KOPT-K1 (cell line): ENCODE measurements around the gene RELL1.

Source experiments
- H3K27ac ChIP-seq: fragments of 200-600 bp; sonication (generic); 2 replicates; pipeline ENCODE4 v1.5.1; 2016; ENCODE audit warnings: antibody characterized with exemption, mild to moderate bottlenecking, low read depth, low read length; ENCODE audit not compliant: poor library complexity, severe bottlenecking
- H3K36me3 ChIP-seq: fragments of 200-600 bp; sonication (generic); 2 replicates; pipeline ENCODE4 v1.5.1; 2017; ENCODE audit warnings: antibody characterized with exemption, mild to moderate bottlenecking, low read length, moderate library complexity; ENCODE audit not compliant: insufficient read depth
- H3K9me3 ChIP-seq: fragments of 200-600 bp; sonication (generic); 2 replicates; pipeline ENCODE4 v1.5.1; 2017; ENCODE audit warnings: antibody characterized with exemption, low read length, mild to moderate bottlenecking; ENCODE audit not compliant: insufficient read depth, poor library complexity, severe bottlenecking

Gene RELL1

GRCh38 chr4:37710491-37710890 lies 24.3 kb upstream of the RELL1 start:
- no peaks in the 10 kb centered on the region for H3K9me3 ChIP-seq
- no peak overlapping the region for H3K27ac ChIP-seq
- no peaks in the 10 kb centered on the region for H3K36me3 ChIP-seq

GRCh38 chr4:37706032-37706431 lies 19.9 kb upstream of the RELL1 start:
- H3K27ac ChIP-seq = no peak overlapping the region
- no peaks in the 10 kb centered on the region for H3K36me3 ChIP-seq
- H3K9me3 ChIP-seq = no peaks in the 10 kb centered on the region

GRCh38 chr4:37705571-37705970 lies 19.4 kb upstream of the RELL1 start:
- Histone ChIP-seq H3K36me3 (no peaks in the 10 kb centered on the region), H3K9me3 (no peaks in the 10 kb centered on the region), H3K27ac (no peak overlapping the region)

GRCh38 chr4:37699868-37700481 lies 13.8 kb upstream of the RELL1 start:
- no peaks in the 10 kb centered on the region for H3K9me3 ChIP-seq
- H3K27ac ChIP-seq = no peak overlapping the region

GRCh38 chr4:37697566-37697965 lies 11.4 kb upstream of the RELL1 start:
- H3K9me3 ChIP-seq = no peaks in the 10 kb centered on the region
- no peaks in the 10 kb centered on the region for H3K36me3 ChIP-seq
- H3K27ac ChIP-seq = no peak overlapping the region

More at GRCh38 chr4:37699868-37700481, 13.8 kb upstream of the RELL1 start:
- no peaks in the 10 kb centered on the region for H3K36me3 ChIP-seq

- H3K9me3 ChIP-seq = no peaks in the 10 kb centered on the region
- no peaks in the 10 kb centered on the region for H3K36me3 ChIP-seq
- no peak overlapping the region for H3K27ac ChIP-seq
These were observed 7.4 kb upstream of the RELL1 start for GRCh38 chr4:37693450-37694190.

GRCh38 chr4:37693030-37693429 lies 6.9 kb upstream of the RELL1 start:
- Histone ChIP-seq H3K27ac (no peak overlapping the region), H3K9me3 (no peaks in the 10 kb centered on the region)

GRCh38 chr4:37690976-37691375 lies 4.8 kb upstream of the RELL1 start:
- no peak overlapping the region for H3K27ac ChIP-seq
- no peaks in the 10 kb centered on the region for H3K9me3 ChIP-seq
- no peaks in the 10 kb centered on the region for H3K36me3 ChIP-seq

More at GRCh38 chr4:37693030-37693429, 6.9 kb upstream of the RELL1 start:
- H3K36me3 ChIP-seq = no peaks in the 10 kb centered on the region

- Histone ChIP-seq H3K9me3 (no peaks in the 10 kb centered on the region), H3K27ac (no peak overlapping the region), H3K36me3 (no peaks in the 10 kb centered on the region)
These were observed 3.3 kb upstream of the RELL1 start for GRCh38 chr4:37689353-37690095.

GRCh38 chr4:37687681-37688080 lies 1.5 kb upstream of the RELL1 start:
- H3K9me3 ChIP-seq = no peaks in the 10 kb centered on the region
- no peak overlapping the region for H3K27ac ChIP-seq
- H3K36me3 ChIP-seq = no peaks in the 10 kb centered on the region

GRCh38 chr4:37687194-37687562 lies 1.0 kb upstream of the RELL1 start:
- Histone ChIP-seq H3K27ac (peak overlapping the region; percentile 79), H3K9me3 (no peaks in the 10 kb centered on the region), H3K36me3 (no peaks in the 10 kb centered on the region)

- Histone ChIP-seq H3K27ac (peak overlapping the region; percentile 79), H3K9me3 (no peaks in the 10 kb centered on the region), H3K36me3 (no peaks in the 10 kb centered on the region)
These were observed 278 bp downstream of the RELL1 start for GRCh38 chr4:37685823-37686372.

- no peaks in the 10 kb centered on the region for H3K36me3 ChIP-seq
- no peaks in the 10 kb centered on the region for H3K9me3 ChIP-seq
- peak overlapping the region; percentile 79 for H3K27ac ChIP-seq
These were observed 884 bp downstream of the RELL1 start for GRCh38 chr4:37685161-37685822.

GRCh38 chr4:37684154-37684553 lies 2.0 kb downstream of the RELL1 start:
- Histone ChIP-seq H3K9me3 (no peaks in the 10 kb centered on the region), H3K27ac (no peak overlapping the region), H3K36me3 (no peaks in the 10 kb centered on the region)
